NCI-H2081 (cell line): ENCODE results near the gene SEC24B.
A peak's percentile ranks its signal among the peaks of the same experiment; 100 is the strongest.
"Not testable (repeated sequence)": the region's sequence is repeated elsewhere in the genome, so short reads cannot be mapped to it uniquely, and the experiment has no call there.

Experiments used
- DNase-seq, 2 experiments: peaks; one replicate each; lab custom pipeline; 2025; lab: John Stamatoyannopoulos, UW

Gene SEC24B

DNA sequence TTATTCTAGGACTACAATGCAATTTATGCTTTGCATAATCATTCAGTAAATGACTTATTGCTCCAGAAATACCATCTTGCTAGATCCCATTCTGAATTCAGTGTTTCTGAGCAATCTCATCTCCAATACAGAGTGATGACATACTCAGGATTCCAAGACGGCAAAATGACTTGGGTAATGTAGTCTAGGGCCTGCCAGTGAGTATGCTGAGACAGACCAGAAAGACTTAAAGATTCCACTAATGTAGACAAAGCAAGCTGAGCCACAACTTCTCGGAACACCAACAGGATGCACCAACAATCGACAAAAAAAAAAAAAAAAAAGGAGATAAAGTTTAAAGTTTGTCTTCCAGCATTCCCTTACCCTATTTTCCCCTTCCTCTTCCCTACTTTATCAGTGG lies 919 bp upstream of the SEC24B start:
- DNase-seq = no peak

DNA sequence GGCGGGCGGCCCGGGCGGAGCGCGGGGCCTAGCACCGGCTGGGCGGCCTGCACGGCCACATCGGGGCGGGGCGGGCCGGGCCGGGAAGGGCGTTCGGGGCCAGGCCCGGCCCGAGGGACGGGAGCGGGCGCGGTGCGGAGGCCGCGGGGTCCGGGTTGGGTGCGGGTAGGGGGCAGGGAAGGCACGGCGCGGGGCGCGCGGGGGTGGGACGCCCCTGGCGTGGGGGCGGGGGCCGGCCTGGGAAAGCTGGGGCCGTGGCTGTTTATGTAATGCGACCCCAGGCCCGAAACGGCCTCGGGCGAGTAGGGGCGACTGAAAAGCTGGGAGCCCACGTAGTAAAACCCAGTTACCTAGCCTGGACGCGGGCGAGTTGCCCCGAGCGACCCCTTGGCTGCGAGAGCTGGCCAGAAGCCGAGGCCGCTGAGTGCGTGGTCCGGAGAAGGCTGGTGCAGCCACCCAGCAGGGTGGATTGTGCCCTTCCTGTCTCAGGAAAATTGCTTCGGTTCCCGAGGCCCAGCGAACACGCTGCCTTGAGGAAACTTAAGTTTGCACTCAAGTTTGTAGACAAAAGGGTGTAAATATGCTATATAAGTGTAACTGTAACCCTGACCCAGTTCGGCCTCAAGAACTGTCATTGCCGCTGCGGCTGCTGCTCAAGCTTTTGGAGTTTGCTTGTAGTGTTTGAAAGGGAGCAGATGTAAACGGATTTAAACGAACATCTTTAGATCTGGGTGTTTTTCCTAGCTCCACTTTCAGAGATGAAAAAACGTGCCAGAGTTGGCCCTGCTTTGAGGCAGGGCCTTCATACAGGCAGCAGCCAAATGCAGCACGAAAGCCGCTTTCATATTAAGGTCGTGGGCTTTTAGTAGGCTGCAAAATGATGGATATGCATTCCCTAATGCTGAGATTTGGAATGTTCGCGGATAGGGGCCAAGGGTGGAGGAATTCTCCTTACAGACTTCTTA lies 674 bp downstream of the SEC24B start:
- peak in 1 of 2 experiments; percentile 5 for DNase-seq

DNA sequence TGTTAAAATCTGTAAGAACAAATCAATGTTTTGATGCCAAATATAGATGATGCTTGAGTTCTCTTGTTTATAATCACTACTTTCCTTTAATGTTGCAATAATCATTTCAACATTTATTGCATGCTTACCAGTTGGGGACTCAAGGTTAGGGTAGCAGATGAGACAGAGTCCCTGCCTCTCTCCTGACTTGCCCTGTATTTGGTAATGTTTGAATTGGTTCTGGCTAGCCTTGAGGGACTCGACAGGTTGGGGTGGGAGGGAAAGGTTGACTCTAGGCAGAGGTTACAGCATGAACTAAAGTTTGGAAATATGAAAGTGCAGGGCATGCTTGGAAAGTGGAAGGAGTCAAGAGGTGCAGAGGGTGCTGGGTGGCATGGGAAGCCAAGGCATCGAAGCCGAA lies 2.0 kb downstream of the SEC24B start:
- DNase-seq = no peak

DNA sequence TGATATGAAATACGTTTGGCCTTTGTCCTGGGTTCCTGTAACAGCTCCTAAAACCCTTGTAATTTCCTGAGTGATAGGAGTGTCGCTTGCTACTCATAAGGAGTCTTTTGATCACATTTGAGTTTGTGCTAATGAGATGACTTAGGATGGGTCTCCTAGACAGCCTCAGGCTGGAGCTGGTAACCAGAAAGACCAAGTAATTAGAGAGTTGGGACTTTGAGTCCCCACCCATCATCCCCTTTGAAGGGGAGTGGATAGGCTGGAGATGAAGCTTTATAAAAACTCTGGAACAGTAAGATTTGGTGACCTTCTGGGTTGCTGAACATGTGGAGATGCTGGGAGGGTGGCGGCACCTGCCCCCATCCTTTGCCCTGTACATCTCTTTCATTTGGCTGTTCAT lies 2.9 kb downstream of the SEC24B start:
- DNase-seq = no peak

DNA sequence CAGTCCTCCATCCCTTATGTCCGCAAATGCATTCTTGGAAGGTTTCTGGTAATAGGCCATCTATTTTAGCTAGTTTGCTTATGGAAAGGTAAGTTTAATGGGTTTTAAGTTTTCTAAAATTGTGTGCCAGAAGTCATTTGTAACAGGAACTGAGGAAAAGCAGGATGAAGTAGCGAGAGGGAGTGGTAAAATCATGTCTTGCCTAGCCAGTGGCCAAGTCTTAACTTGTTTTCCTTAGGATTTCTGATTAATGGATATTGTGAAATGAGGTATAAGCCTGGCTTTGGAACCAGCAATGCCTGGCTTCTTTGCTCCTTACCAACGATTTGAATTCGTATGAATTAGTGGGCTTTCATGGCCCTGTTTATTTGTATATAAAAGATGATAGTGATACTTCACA lies 7.3 kb downstream of the SEC24B start:
- DNase-seq = no peak

DNA sequence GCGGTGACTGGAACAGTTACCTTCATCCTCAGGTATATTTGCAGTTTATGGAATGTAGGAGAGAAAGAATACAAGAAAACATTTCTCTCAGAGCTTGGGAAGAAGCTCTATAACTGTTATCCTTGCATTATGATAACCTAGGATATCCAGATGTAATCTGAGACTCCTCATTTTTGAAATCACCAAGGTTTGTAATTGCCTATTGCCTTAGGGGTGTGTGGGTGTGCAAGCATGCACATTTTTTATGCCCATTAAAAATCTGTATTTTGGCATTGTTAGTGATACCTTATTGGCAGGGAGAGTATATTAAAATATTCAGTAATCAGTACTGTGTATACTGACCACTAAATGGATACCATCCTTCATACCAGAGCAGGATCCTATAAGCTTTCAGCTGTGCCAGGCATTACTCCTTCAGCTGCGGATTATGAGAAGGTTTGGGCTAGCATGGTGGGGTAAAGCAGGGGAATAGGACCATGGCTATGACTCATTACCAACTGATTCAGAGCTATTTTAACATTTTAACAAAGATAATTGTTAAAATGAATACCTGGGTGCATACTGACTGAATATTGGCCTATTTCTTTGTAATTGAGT lies 8.3 kb downstream of the SEC24B start:
- DNase-seq = no peak

DNA sequence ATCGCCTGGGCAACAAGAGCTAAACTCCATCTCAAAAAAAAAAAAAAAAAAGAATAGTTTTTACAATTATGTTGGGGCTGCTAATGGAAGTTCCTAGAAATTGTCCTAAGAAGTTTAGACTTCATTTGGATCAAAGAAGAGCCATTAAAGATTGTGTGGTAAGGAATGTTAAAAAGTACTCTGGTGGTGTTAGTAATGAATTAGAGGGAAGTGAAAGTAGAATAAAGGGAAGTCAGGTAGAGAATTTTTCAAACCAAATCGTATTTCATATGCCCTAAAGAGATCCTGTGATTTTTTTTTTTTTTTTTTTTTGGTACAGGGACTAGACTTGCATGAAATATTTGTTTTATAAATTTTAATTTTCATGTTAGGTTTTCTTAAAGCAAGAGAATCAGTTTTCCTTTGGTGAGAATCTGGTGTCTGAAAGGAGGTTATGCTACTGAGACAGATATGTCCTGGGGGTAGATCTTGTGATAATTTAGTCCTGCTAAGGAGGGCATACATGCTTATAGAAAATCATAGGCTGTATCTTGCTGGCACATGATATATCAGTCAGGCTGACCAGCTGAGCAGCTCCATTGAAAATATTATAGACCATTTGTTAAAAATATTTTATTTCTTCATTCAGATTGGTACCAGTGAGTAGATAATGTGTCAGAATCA lies 10.7 kb downstream of the SEC24B start:
- DNase-seq = no peak

DNA sequence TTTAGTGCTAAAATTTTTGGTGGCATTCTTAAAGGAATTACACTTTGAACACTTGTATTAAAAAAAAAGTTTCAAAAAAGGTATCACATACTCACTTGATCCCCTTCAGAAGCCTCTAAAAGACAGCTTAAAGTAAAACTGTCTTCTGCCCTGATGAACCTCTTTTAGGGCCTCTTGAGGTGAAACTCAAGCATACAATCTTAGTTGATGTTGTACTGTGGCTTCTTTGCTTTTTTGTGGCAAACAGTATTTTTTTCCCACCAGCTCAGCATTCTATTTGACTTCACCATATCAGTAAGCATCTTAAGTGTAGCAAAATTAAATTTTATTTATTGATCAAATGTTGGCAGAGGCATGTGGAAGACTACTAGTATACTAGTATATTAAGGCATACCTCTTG lies 13.7 kb downstream of the SEC24B start:
- DNase-seq = no peak

DNA sequence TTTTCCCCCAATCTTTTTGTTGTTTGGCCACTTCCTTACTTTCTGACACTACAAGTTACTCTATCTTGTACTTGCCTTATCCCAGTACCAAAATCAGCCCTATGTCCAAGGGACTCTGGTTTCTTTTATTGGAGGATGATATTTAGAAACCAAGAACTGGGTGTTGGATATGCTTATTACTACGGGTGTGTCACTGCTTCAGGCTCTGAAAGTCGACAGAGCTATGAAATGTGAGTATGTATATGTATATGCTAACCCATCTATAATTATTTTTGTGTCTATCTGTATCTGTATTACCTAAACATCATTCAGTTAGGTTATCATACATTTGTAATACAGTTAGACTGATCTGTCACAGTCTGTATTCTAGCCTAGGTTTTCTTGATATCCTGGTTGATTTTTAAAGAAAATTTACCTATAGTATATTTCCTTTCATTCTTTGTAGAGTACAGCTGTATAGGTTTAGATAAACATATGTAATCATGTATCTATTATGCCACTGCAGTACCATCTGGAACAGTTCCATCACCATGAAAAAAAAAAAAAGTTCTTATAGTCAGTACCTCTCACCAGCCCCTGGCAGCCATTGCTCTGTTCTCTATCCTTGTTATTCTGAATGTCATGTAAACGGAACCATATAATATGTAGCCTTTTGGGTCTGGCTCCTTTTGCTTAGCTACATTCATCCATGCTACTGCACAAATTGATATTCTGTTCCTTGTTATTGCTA lies 18.1 kb downstream of the SEC24B start:
- no peak for DNase-seq

DNA sequence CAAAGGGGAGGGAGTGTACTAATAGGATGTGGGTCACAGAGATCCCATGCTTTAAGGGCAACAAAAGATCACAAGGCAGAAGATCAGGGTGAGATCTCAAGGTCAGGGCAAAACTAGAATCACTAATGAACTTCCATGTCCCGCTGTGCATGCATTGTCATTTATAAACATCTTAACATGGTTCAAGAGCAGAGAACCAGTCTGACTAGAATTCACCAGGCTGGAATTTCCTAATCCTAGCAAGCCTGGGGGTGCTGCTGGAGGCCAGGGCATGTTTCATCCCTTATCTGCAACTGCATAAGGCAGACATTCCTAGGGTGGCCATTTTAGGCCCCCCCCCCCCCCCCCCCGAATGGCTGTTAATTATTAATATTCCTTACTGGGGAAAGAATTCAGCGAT lies 19.5 kb downstream of the SEC24B start:
- not testable (repeated sequence) for DNase-seq

DNA sequence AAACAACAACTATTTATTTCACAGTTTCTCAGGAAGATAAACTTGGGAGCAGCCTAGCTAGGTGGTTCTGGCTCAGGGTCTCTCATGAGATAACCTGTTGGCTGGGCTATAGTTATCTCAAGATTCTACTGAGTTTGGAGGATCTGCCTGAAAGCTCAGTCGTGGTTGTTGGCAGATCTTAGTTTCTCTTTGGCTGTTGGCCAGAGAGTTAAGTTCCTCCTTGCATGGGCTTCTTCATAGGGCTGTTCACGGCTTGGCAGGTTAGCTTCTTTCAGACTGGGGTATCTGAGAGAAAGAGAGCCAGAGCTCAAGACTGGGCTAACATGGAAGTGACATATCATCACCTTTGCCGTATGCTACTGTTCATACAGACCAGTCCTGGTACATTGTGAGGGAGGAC lies 28.7 kb downstream of the SEC24B start:
- no peak for DNase-seq

DNA sequence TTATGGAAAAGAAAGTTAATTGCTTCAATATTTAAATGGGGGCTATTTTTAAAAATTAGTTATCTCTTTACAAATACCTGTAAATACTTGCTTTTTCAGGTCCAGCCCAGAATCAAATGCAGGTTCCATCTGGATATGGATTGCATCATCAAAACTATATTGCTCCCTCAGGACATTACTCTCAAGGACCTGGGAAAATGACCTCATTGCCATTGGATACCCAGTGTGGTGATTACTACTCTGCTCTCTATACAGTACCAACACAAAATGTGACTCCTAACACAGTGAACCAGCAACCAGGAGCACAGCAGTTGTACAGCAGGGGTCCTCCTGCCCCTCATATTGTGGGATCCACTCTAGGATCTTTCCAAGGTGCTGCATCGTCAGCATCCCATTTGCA lies 29.2 kb downstream of the SEC24B start:
- no peak for DNase-seq

DNA sequence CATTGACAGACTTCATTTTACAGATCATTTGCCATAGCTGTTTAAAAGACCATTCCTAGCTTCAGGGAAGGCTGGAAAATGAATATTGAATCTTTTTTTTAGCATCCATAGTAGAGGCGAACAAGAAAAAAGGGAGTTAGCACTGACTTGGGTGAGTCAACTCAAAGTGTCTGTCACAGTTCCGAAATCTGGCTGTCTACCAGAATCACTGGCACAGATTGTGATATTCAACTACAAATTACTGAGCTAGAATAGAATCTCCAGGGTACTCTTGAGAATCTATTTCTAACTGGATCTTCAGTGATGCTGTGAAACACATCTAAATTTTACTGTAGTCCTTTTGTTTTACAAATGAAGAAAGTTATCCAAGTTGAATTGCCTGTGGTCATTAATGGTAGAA lies 31.5 kb downstream of the SEC24B start:
- DNase-seq = no peak

DNA sequence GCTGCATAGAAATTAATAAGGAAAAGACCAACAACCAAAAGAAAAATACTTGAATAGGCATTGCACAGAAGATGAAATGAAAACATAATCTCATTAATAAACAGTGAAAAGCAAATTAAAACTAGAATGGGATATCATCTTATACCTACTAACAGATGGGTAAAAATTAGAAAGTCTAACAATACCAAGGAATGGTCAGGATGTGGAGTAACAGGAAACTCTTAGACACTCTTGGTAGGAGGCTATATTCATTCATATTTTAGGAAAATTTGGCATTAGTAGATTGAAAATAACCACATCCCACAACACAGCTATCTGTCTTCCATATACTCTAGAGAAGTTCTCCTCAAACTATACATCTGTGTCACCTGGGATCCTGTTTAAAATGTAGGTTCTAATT lies 36.3 kb downstream of the SEC24B start:
- no peak for DNase-seq

DNA sequence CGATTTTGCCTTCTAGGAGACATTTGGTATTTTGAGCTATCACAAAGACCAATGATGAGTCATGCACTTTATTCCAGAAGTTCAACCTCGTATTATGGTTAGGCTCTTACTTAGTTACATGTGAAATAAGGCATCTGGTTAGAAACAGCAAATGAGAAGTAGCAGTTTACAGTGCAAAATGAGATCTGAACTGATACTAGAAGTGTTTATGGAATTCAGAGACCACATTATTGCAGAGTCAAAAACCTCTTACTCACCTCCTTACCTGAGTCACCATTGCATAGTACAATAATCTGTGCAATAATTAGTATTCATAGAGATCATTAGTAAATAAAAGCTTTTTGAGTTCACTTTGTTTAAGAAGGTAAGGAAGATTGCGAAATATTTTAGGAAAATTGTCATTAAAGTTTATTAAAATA lies 38.7 kb downstream of the SEC24B start:
- DNase-seq = no peak

DNA sequence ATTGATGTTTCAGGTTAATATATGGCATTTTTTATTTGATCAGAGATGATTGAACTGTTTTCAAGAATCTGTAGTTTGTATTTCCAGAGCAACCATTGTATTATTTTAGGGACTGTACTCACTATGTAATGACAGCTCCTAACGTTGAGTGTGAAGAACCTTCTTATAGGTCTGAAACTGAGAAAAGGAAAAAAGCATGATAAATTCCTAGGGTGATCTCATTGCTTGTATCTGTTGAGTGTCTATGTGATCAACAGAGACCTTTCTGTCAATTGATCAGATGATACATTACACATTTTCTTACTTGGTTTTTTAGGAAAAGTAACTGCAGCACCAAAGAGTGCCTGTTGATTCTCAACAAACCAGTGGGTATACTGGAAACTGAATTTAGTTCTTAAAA lies 40.2 kb downstream of the SEC24B start:
- DNase-seq = no peak

DNA sequence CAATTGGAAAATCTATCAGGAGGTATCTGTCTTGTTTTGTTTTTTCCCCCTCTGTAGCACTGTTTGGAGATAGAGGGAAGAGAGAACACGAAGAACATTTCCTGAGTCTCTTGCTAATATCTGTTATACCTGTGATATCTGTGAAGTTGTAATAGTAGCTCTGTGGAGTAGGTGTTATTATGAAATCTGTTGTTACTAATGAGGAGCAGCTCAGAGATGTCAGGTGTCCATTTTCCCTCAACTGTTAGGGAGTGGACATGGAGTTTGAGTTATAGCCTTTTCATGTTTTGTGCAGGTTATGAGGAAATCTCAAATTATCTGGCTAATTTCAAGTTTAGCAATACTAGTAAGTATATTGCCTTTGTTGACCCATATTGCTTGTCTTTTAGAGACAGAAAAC lies 52.4 kb downstream of the SEC24B start:
- DNase-seq = no peak

DNA sequence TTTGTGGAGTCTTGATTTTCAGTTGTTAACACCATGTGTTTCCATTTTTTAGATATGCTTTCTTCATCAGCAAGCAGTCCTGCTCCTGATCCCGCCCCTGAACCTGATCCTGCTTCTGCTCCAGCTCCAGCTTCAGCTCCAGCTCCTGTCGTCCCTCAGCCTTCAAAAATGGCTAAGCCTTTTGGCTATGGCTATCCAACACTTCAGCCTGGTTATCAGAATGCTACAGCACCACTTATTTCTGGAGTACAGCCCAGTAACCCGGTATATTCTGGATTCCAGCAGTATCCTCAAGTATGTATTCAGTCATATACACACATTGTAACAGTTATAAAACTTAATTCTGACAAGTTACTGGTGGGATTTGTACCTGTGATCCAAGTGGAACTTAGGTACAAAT lies 60.9 kb downstream of the SEC24B start:
- DNase-seq = no peak

DNA sequence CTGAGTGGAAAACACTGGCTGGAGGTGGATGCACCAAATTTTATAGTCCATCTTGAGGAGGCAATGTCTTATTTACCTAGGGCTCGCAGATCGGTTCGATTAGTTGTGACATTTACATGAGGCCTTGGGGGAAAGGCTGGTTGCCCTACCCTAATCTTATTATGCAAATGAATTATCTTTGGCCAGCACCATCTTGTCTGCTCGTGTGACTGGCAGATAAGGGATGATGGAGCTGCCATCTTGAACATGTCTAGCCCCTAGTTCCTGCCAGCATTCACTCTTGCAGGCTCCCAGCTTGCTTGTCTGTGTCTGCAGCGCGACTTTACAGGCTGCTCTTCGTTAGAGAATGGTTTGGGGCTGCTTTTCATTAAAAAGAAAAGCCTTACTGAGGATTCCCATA lies 61.9 kb downstream of the SEC24B start:
- no peak for DNase-seq

DNA sequence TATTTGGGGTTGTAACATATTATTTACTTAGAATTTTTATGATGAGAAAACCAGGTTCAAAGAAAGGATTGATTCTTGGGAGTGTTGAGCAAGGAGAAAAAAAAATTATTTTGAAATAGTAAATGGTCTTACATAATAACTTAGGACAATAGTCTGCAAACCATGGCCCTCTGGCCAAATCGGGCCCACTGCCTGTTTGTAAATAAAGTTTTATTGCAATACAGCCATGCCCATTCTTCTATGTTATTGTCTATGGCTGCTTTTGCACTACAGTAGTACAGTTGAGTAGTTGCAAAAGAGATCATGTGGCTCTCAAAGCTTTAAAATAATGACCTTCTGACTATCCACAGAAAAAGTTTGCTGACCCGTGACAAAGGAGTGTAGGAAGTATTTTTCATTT lies 63.3 kb downstream of the SEC24B start:
- no peak for DNase-seq

DNA sequence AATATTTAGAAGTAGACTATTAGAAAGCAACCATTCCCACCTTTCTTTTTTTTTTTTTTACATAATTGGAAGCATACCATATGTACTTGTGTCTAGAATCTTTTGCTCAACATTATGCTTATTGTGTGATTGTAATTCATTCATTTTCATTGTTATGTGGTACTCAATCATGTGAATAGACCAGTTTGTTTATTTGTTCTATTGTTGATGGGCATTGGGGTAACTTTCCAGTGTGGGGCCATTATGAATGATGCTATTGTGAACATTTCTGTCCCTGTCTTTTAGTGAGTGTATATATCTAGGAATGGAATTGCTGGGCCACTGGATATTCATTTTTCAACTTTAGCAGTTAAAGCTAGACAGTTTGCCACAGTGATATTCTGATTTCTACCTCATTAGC lies 63.9 kb downstream of the SEC24B start:
- no peak for DNase-seq

DNA sequence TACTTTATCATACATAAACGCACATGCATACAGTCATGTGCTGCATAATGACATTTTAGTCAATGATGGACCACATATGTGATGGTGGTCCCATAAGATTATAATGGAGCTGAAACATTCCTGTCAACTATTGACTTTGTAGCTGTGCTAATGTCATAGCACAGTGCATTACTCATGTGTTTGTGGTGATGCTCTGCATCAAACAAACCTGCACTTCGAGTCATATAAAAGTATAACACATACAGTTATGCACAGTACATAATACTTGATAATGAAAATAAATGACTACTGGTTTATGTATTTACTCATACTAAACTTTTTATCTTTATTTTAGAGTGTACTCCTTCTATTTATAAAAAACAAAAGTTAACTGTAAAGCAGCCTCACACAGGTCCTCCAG lies 65.9 kb downstream of the SEC24B start:
- DNase-seq = no peak
